Vagina (tissue), 2 donors: Measurements from ENCODE around the gene MS4A10.

Source experiments
- POLR2AphosphoS5 ChIP-seq, 2 donors: sonication (generic); formaldehyde crosslinking; IDR thresholded peaks; one replicate each; pipeline ENCODE4 v1.9.0; 2017; ENCODE audit warnings: antibody characterized with exemption in 2 of 2, mild to moderate bottlenecking in 2 of 2, low read depth in 1 of 2; ENCODE audit not compliant: insufficient read depth in 1 of 2
- TF ChIP-seq, protein P1 (sequence below), 3 experiments: fragments of 450-650 bp in 2 of 3; fragments of 200-600 bp in 1 of 3; sonication (generic) in 1 of 3; IDR thresholded peaks; one replicate each; pipeline ENCODE4 v1.5.1; 2017 to 2019; ENCODE audit warnings: antibody characterized with exemption in 3 of 3, mild to moderate bottlenecking in 2 of 3, moderate library complexity in 2 of 3

- no peak for TF ChIP-seq POLR2AphosphoS5 (IDR thresholded peaks at IDR 0.05; ENCODE audit: insufficient read depth in 1 of 2, low read depth in 1 of 2)
- TF ChIP-seq, protein P1, sequence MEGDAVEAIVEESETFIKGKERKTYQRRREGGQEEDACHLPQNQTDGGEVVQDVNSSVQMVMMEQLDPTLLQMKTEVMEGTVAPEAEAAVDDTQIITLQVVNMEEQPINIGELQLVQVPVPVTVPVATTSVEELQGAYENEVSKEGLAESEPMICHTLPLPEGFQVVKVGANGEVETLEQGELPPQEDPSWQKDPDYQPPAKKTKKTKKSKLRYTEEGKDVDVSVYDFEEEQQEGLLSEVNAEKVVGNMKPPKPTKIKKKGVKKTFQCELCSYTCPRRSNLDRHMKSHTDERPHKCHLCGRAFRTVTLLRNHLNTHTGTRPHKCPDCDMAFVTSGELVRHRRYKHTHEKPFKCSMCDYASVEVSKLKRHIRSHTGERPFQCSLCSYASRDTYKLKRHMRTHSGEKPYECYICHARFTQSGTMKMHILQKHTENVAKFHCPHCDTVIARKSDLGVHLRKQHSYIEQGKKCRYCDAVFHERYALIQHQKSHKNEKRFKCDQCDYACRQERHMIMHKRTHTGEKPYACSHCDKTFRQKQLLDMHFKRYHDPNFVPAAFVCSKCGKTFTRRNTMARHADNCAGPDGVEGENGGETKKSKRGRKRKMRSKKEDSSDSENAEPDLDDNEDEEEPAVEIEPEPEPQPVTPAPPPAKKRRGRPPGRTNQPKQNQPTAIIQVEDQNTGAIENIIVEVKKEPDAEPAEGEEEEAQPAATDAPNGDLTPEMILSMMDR (IDR thresholded peaks at IDR 0.05), result no peak
Observed at GRCh38 chr11:60831501-60832079, 46.5 kb downstream of the MS4A10 start.
